Mesendoderm (in vitro differentiated cells): ENCODE results near the gene NCMAP.

Experiments
- DNase-seq: peaks from one replicate; pipeline ENCODE4 v3.0.0; 2013
- H2AK5ac ChIP-seq: 2 replicates; pipeline ENCODE4 v1.6.1; 2013; ENCODE audit warnings: low read length, inconsistent platforms
- H2BK120ac ChIP-seq: 2 replicates; pipeline ENCODE4 v1.6.1; 2013; ENCODE audit warnings: low read depth, mild to moderate bottlenecking, low read length, moderate library complexity, mixed read lengths
- H2BK15ac ChIP-seq: replicated peaks from 2 replicates; pipeline ENCODE4 v1.6.1; 2013; ENCODE audit warnings: low read depth, mild to moderate bottlenecking, moderate library complexity
- H2BK5ac ChIP-seq: 2 replicates; pipeline ENCODE4 v1.6.1; 2013; ENCODE audit warnings: low read length, inconsistent platforms
- H3K18ac ChIP-seq: 2 replicates; pipeline ENCODE4 v1.6.1; 2013; ENCODE audit warnings: mild to moderate bottlenecking, low read length, mixed read lengths
- H3K23ac ChIP-seq: one replicate; pipeline ENCODE4 v1.6.1; 2013; ENCODE audit warnings: low read length
- H3K27ac ChIP-seq: 2 replicates; pipeline ENCODE4 v1.5.1; 2013; ENCODE audit warnings: low read depth, mild to moderate bottlenecking, inconsistent platforms, low read length, moderate library complexity
- H3K27me3 ChIP-seq: 2 replicates; pipeline ENCODE4 v1.6.1; 2013; ENCODE audit warnings: low read length, control low read depth, mild to moderate bottlenecking, inconsistent platforms; ENCODE audit not compliant: insufficient read depth, poor library complexity
- H3K36me3 ChIP-seq: 2 replicates; pipeline ENCODE4 v1.6.1; 2013; ENCODE audit warnings: low read length, inconsistent platforms; ENCODE audit not compliant: control insufficient read depth, insufficient read depth
- H3K4ac ChIP-seq: one replicate; pipeline ENCODE4 v1.6.1; 2013; ENCODE audit warnings: low read depth, mild to moderate bottlenecking, low read length, moderate library complexity
- H3K4me1 ChIP-seq: 2 replicates; pipeline ENCODE4 v1.6.1; 2013; ENCODE audit warnings: low read depth, low read length, inconsistent platforms; ENCODE audit not compliant: control insufficient read depth
- H3K4me2 ChIP-seq: 2 replicates; pipeline ENCODE4 v1.6.1; 2013; ENCODE audit warnings: low read length
- H3K4me3 ChIP-seq: 2 replicates; pipeline ENCODE4 v1.5.1; 2013; ENCODE audit warnings: mild to moderate bottlenecking, low read length
- H3K56ac ChIP-seq: one replicate; pipeline ENCODE4 v1.6.1; 2013; ENCODE audit warnings: low read length
- H3K79me1 ChIP-seq: 2 replicates; pipeline ENCODE4 v1.6.1; 2013; ENCODE audit warnings: low read length, inconsistent platforms
- H3K79me2 ChIP-seq: 2 replicates; pipeline ENCODE4 v1.6.1; 2013; ENCODE audit warnings: mild to moderate bottlenecking, low read length; ENCODE audit not compliant: control insufficient read depth, insufficient read depth
- H3K9ac ChIP-seq: 2 replicates; pipeline ENCODE4 v1.6.1; 2013; ENCODE audit warnings: low read length, inconsistent platforms
- H4K5ac ChIP-seq: one replicate; pipeline ENCODE4 v1.6.1; 2013; ENCODE audit warnings: low read length
- H4K8ac ChIP-seq: one replicate; pipeline ENCODE4 v1.6.1; 2013; ENCODE audit warnings: low read depth, mild to moderate bottlenecking, control low read depth, low read length, moderate library complexity
- WGBS: extraction: QIAGEN DNeasy Blood & Tissue Kit; methylation state at CpG from one replicate; pipeline ENCODE4 v1.1.7; 2013; ENCODE audit warnings: low lambda C conversion rate, missing lambda C conversion rate; ENCODE audit not compliant: insufficient coverage; ENCODE audit errors: extremely low coverage; 5-methylcytosine and 5-hydroxymethylcytosine counted together

NCMAP gene

GRCh38 chr1:24605534-24606295 is 49.8 kb downstream of the NCMAP start:
- no peak overlapping the region for H3K9ac ChIP-seq
- H3K18ac ChIP-seq, result no peak overlapping the region
- no peak overlapping the region for H4K8ac ChIP-seq
- peak; percentile 22 for DNase-seq
- no peaks in the 10 kb centered on the region for H3K79me1 ChIP-seq
- no peak overlapping the region for H3K4me2 ChIP-seq
- no peaks in the 10 kb centered on the region for H3K36me3 ChIP-seq
- no peak overlapping the region for H2AK5ac ChIP-seq
- H3K4ac ChIP-seq, result no peak overlapping the region
- H3K4me1 ChIP-seq, result no peaks in the 10 kb centered on the region
- H3K79me2 ChIP-seq, result no peaks in the 10 kb centered on the region
- no peak overlapping the region for H2BK120ac ChIP-seq
- H3K27ac ChIP-seq, result no peak overlapping the region
- no peaks in the 10 kb centered on the region for H3K27me3 ChIP-seq
- H3K23ac ChIP-seq, result no peak overlapping the region
- WGBS, result no CpG with 5 or more reads among the region's 19 CpGs
- no peak overlapping the region for H2BK5ac ChIP-seq
- no peak overlapping the region for H3K4me3 ChIP-seq
- no peak overlapping the region for H3K56ac ChIP-seq
- no peak overlapping the region for H2BK15ac ChIP-seq
- H4K5ac ChIP-seq, result no peak overlapping the region

GRCh38 chr1:24606296-24606605 is 50.4 kb downstream of the NCMAP start:
- Histone ChIP-seq H2BK120ac (no peak overlapping the region), H3K79me2 (no peaks in the 10 kb centered on the region), H4K5ac (no peak overlapping the region), H3K27ac (no peak overlapping the region), H3K4me2 (no peak overlapping the region), H3K4me1 (no peaks in the 10 kb centered on the region), H2BK5ac (no peak overlapping the region), H3K23ac (no peak overlapping the region), H3K4me3 (no peak overlapping the region), H4K8ac (no peak overlapping the region), H3K9ac (no peak overlapping the region), H2AK5ac (no peak overlapping the region), H3K27me3 (no peaks in the 10 kb centered on the region), H3K4ac (no peak overlapping the region), H3K18ac (no peak overlapping the region), H3K36me3 (no peaks in the 10 kb centered on the region), H3K79me1 (no peaks in the 10 kb centered on the region), H3K56ac (no peak overlapping the region), H2BK15ac (no peak overlapping the region)
- WGBS, result no CpG with 5 or more reads among the region's 3 CpGs
- DNase-seq, result no peak

- no peak overlapping the region for H3K9ac ChIP-seq
- H3K4me1 ChIP-seq, result no peaks in the 10 kb centered on the region
- no peaks in the 10 kb centered on the region for H3K79me2 ChIP-seq
- no peak overlapping the region for H3K4ac ChIP-seq
- no peaks in the 10 kb centered on the region for H3K36me3 ChIP-seq
- no peaks in the 10 kb centered on the region for H3K27me3 ChIP-seq
- no peak overlapping the region for H3K4me3 ChIP-seq
- H3K79me1 ChIP-seq, result no peaks in the 10 kb centered on the region
- no peak overlapping the region for H3K27ac ChIP-seq
- no peak overlapping the region for H4K5ac ChIP-seq
- H2AK5ac ChIP-seq, result no peak overlapping the region
- H2BK5ac ChIP-seq, result no peak overlapping the region
- no peak overlapping the region for H3K18ac ChIP-seq
- no peak overlapping the region for H3K56ac ChIP-seq
- DNase-seq, result no peak
- WGBS, result no CpG with 5 or more reads among the region's 2 CpGs
- H3K4me2 ChIP-seq, result no peak overlapping the region
- no peak overlapping the region for H2BK15ac ChIP-seq
- H3K23ac ChIP-seq, result no peak overlapping the region
- H2BK120ac ChIP-seq, result no peak overlapping the region
- H4K8ac ChIP-seq, result no peak overlapping the region
Observed at GRCh38 chr1:24606621-24607020, 50.7 kb downstream of the NCMAP start.

- no peaks in the 10 kb centered on the region for H3K4me1 ChIP-seq
- H4K5ac ChIP-seq, result no peak overlapping the region
- H4K8ac ChIP-seq, result no peak overlapping the region
- no peak overlapping the region for H3K4ac ChIP-seq
- H2BK5ac ChIP-seq, result no peak overlapping the region
- no CpG with 5 or more reads among the region's 3 CpGs for WGBS
- no peak overlapping the region for H3K4me2 ChIP-seq
- no peak overlapping the region for H3K9ac ChIP-seq
- H3K4me3 ChIP-seq, result no peak overlapping the region
- H3K79me2 ChIP-seq, result no peaks in the 10 kb centered on the region
- no peaks in the 10 kb centered on the region for H3K27me3 ChIP-seq
- no peak overlapping the region for H3K56ac ChIP-seq
- H3K23ac ChIP-seq, result no peak overlapping the region
- H2AK5ac ChIP-seq, result no peak overlapping the region
- H3K27ac ChIP-seq, result no peak overlapping the region
- H3K36me3 ChIP-seq, result no peaks in the 10 kb centered on the region
- H2BK120ac ChIP-seq, result no peak overlapping the region
- no peak overlapping the region for H3K18ac ChIP-seq
- H2BK15ac ChIP-seq, result no peak overlapping the region
- no peak for DNase-seq
- no peaks in the 10 kb centered on the region for H3K79me1 ChIP-seq
Observed at GRCh38 chr1:24609949-24610517, 54.1 kb downstream of the NCMAP start.

GRCh38 chr1:24619376-24619775 is 63.5 kb downstream of the NCMAP start:
- Histone ChIP-seq H3K56ac (no peak overlapping the region), H2BK120ac (no peak overlapping the region), H3K18ac (no peak overlapping the region), H3K4me3 (no peak overlapping the region), H3K27me3 (no peaks in the 10 kb centered on the region), H3K79me2 (no peaks in the 10 kb centered on the region), H2BK5ac (no peak overlapping the region), H4K8ac (no peak overlapping the region), H3K36me3 (no peaks in the 10 kb centered on the region), H3K9ac (no peak overlapping the region), H3K4me2 (no peak overlapping the region), H3K79me1 (no peaks in the 10 kb centered on the region), H3K27ac (no peak overlapping the region), H3K23ac (no peak overlapping the region), H3K4me1 (no peaks in the 10 kb centered on the region), H3K4ac (no peak overlapping the region), H2BK15ac (no peak overlapping the region), H4K5ac (no peak overlapping the region), H2AK5ac (no peak overlapping the region)
- WGBS, result no CpG with 5 or more reads among the region's 5 CpGs
- DNase-seq, result no peak

GRCh38 chr1:24620678-24621077 is 64.8 kb downstream of the NCMAP start:
- Histone ChIP-seq H3K36me3 (no peaks in the 10 kb centered on the region), H3K79me2 (no peaks in the 10 kb centered on the region), H3K4me1 (no peaks in the 10 kb centered on the region), H2BK5ac (no peak overlapping the region), H4K8ac (no peak overlapping the region), H2BK120ac (no peak overlapping the region), H3K18ac (no peak overlapping the region), H3K79me1 (no peaks in the 10 kb centered on the region), H3K27me3 (no peaks in the 10 kb centered on the region), H3K56ac (no peak overlapping the region), H2AK5ac (no peak overlapping the region), H3K4me2 (no peak overlapping the region), H3K9ac (no peak overlapping the region), H3K4ac (no peak overlapping the region), H3K4me3 (no peak overlapping the region), H4K5ac (no peak overlapping the region), H3K27ac (no peak overlapping the region), H2BK15ac (no peak overlapping the region), H3K23ac (no peak overlapping the region)
- no CpG with 5 or more reads among the region's 5 CpGs for WGBS
- DNase-seq, result no peak
